Tibial nerve (tissue), 4 donors: ENCODE data around the gene HTRA1.

Experiments used
- EP300 ChIP-seq, 2 donors: sonication (generic); formaldehyde crosslinking; IDR thresholded peaks; one replicate each; pipeline ENCODE4 v1.6.1; 2017; ENCODE audit warnings: antibody characterized with exemption in 2 of 2, mild to moderate bottlenecking in 1 of 2
- POLR2A ChIP-seq, 2 donors: fragments of 450-650 bp; IDR thresholded peaks; one replicate each; pipeline ENCODE4 v1.6.1; 2017; ENCODE audit warnings: antibody characterized with exemption in 2 of 2, mild to moderate bottlenecking in 2 of 2, moderate library complexity in 2 of 2
- TF ChIP-seq, protein P1 (sequence below), 5 experiments: fragments of 200-600 bp in 3 of 5; fragments of 450-650 bp in 2 of 5; sonication (generic) in 3 of 5; IDR thresholded peaks; one replicate each; pipeline ENCODE4 v1.5.1; 2016 to 2019; ENCODE audit warnings: antibody characterized with exemption in 5 of 5, mild to moderate bottlenecking in 3 of 5, moderate library complexity in 2 of 5

DNA sequence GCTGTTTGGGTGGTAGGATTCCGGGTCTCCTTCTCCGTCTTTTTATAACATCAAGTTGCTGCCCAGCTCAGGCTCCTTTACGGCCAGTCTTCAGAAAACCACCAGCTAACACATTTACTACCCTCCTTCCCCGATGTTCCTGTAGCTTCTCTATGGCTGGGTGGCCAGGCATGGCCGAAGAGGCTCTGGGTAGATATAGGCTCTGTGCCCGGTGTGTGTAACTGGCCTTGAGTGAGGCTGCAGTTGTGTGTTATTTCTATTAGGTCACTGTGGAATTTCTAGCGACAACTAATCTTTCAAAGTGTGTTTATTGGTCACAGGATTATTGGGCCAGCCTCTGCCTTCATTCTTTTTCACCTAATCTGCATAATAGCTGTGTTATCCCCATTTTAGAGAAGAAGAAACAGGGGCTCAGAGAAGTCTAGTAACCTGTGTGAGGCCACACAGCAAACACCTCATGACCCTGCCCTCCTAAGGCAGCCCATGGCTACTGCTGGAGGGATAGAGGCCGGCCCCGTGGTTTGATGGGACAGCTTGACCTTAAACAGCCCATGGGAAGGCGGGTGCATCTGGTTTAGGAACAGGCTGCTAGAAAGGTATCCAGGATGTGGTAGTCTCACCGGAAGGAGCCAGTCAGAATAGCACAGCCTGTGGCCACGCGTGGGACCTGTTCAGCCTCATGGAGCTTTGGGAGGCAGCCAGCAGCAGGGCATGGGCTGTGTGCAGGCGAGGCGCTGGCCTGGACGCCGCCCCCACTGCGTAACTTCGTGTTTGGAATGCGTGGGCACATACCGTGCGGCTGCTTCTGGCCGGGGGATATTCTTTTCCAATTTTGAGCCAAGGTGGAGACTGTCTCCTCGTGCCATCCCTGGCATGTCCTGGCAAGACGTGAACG lies 29.7 kb downstream of the HTRA1 start:
- TF ChIP-seq, protein P1, sequence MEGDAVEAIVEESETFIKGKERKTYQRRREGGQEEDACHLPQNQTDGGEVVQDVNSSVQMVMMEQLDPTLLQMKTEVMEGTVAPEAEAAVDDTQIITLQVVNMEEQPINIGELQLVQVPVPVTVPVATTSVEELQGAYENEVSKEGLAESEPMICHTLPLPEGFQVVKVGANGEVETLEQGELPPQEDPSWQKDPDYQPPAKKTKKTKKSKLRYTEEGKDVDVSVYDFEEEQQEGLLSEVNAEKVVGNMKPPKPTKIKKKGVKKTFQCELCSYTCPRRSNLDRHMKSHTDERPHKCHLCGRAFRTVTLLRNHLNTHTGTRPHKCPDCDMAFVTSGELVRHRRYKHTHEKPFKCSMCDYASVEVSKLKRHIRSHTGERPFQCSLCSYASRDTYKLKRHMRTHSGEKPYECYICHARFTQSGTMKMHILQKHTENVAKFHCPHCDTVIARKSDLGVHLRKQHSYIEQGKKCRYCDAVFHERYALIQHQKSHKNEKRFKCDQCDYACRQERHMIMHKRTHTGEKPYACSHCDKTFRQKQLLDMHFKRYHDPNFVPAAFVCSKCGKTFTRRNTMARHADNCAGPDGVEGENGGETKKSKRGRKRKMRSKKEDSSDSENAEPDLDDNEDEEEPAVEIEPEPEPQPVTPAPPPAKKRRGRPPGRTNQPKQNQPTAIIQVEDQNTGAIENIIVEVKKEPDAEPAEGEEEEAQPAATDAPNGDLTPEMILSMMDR (IDR thresholded peaks at IDR 0.05), result no peak
- no peak for TF ChIP-seq EP300 (IDR thresholded peaks at IDR 0.05)
- no peak for TF ChIP-seq POLR2A (IDR thresholded peaks at IDR 0.05)
